IPS-15b (cell line): ENCODE measurements around the gene SLC45A1.

Experiments used
- H3K27me3 ChIP-seq: one replicate; pipeline ENCODE4 v1.6.1; 2013; ENCODE audit warnings: low read length; ENCODE audit not compliant: control insufficient read depth, insufficient read depth
- H3K36me3 ChIP-seq: one replicate; pipeline ENCODE4 v1.6.1; 2013; ENCODE audit warnings: low read length; ENCODE audit not compliant: control insufficient read depth, insufficient read depth
- H3K4me1 ChIP-seq: one replicate; pipeline ENCODE4 v1.6.1; 2013; ENCODE audit warnings: mild to moderate bottlenecking, low read length; ENCODE audit not compliant: control insufficient read depth, insufficient read depth
- H3K4me3 ChIP-seq: one replicate; pipeline ENCODE4 v1.5.1; 2013; ENCODE audit warnings: low read depth, low read length
- H3K9ac ChIP-seq: one replicate; pipeline ENCODE4 v1.6.1; 2013; ENCODE audit warnings: low read depth, mild to moderate bottlenecking, low read length
- H3K9me3 ChIP-seq: one replicate; pipeline ENCODE4 v1.6.1; 2013; ENCODE audit warnings: mild to moderate bottlenecking, low read length; ENCODE audit not compliant: control insufficient read depth, insufficient read depth

SLC45A1 gene

DNA sequence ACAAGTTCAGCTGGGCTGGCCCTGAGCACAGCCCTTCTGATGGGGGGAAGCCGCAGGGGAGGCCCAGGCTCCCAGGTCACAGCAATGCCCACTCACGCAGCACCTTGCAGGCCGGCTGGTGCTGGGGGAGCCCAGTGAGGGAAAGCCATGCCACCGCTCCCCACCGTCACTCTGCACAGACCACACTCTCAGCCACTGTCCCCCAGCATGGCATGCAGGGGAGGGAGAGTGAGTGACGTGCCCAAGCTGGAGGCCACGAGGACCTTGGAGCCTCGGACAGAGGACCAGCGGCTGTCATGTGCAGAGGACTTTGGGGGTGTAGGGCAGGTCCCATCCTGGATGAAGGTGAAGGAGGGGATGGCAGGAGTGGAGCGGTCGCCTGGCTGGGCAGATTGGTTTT, 25.1 kb downstream of the SLC45A1 start:
- H3K27me3 ChIP-seq, result no peaks in the 10 kb centered on the region
- no peaks in the 10 kb centered on the region for H3K36me3 ChIP-seq
- H3K9me3 ChIP-seq, result no peaks in the 10 kb centered on the region
- H3K9ac ChIP-seq, result no peak overlapping the region
- H3K4me3 ChIP-seq, result no peak overlapping the region
- no peaks in the 10 kb centered on the region for H3K4me1 ChIP-seq

GRCh38 chr1:8343464-8344001, 25.6 kb downstream of the SLC45A1 start:
- H3K9me3 ChIP-seq, result no peaks in the 10 kb centered on the region
- H3K27me3 ChIP-seq, result no peaks in the 10 kb centered on the region
- no peaks in the 10 kb centered on the region for H3K36me3 ChIP-seq
- no peak overlapping the region for H3K9ac ChIP-seq
- H3K4me3 ChIP-seq, result no peak overlapping the region
- no peaks in the 10 kb centered on the region for H3K4me1 ChIP-seq

DNA sequence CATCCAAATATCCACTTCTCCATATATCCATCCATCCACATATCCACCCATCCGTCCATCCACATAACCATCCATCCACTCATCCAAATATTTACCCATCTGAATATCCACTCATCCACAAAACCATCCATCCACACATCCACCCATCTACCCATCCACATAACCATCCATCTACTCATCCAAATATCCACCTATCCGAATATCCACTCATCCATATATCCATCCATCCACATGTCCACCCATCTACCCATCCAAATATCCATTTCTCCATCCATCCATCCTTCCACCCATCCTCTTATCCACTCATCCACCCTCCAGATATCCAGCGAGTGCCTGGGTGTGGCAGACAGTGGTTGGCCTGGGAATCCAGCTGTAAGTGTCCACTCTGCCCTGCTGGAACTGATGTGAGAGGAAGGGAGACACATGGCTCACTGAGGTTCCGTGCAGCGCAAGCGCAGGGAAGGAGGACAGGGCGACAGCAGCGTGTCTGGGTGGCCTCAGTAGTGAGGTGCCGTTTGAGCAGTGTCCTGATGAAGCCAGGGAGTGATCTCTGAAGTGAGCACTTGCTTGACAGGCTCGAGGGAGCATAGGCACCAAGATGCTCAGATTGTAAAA, 27.1 kb downstream of the SLC45A1 start:
- no peaks in the 10 kb centered on the region for H3K9me3 ChIP-seq
- no peaks in the 10 kb centered on the region for H3K27me3 ChIP-seq
- no peaks in the 10 kb centered on the region for H3K36me3 ChIP-seq
- no peak overlapping the region for H3K9ac ChIP-seq
- no peaks in the 10 kb centered on the region for H3K4me1 ChIP-seq
- H3K4me3 ChIP-seq, result no peak overlapping the region

DNA sequence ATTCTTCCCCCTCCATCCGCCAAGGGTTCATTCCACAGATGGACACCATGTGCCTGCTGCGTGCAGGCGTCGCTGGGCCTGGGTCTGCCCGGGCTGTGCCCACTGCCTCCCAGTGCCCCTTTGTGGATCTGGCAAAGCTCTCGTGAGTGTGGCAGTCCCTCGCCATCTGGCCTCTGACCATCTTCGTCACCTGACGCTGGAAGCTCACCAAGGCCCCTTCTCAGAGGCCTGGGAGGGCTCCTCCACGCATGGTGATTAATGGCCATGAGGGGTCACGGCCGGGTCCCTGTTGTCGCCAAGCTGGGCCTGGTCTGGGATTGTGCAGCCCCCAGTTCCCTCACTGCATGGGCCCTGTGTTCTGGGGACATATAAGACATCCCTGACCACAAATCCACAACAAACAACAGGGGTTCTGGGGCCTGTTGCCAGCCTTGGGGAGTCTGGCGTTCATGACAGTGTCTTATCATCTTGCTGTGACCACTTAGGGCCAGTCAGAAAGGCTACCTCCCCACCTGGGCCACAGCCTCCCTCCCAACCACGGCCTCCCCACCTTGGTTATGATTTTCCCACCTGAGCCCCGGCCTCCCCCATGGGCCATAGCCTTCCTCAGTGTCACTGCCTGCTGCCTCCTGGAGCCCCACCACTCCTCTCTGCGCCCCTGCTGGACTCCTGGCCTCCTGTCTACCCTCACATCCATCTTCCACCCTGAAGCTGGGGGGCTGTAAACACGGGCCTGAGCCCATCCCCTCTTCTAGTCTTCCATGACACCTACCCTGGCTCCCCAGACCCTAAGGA, 27.9 kb downstream of the SLC45A1 start:
- H3K9ac ChIP-seq, result no peak overlapping the region
- H3K36me3 ChIP-seq, result no peaks in the 10 kb centered on the region
- no peak overlapping the region for H3K4me3 ChIP-seq
- H3K9me3 ChIP-seq, result no peaks in the 10 kb centered on the region
- no peaks in the 10 kb centered on the region for H3K27me3 ChIP-seq
- H3K4me1 ChIP-seq, result no peaks in the 10 kb centered on the region

DNA sequence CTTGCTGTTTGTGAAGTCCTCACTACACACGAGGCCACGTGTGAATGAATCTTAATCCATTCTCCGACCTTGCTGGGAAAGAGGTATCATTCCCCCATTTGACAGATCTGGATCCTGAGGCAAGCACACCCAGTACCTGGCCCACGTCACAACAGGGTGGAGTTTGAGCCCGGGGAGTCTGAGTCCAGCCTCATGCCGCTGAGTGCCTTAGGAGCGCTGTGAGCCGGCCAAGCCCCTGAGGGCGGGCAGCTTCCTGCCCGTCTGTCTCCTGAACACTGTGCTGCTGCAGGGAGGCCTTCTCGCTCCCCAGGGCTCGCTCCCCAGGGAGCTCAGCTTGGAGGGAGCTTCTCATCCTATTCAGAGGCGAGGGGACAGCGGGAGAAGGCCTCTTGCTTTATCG, 29.7 kb downstream of the SLC45A1 start:
- no peaks in the 10 kb centered on the region for H3K27me3 ChIP-seq

GRCh38 chr1:8348047-8348776, 30.3 kb downstream of the SLC45A1 start:
- Histone ChIP-seq H3K36me3 (no peaks in the 10 kb centered on the region), H3K4me3 (no peak overlapping the region), H3K27me3 (no peaks in the 10 kb centered on the region), H3K9me3 (no peaks in the 10 kb centered on the region), H3K9ac (no peak overlapping the region), H3K4me1 (no peaks in the 10 kb centered on the region)

More for the DNA sequence above, 29.7 kb downstream of the SLC45A1 start:
- Histone ChIP-seq H3K9ac (no peak overlapping the region), H3K4me3 (no peak overlapping the region), H3K9me3 (no peaks in the 10 kb centered on the region), H3K4me1 (no peaks in the 10 kb centered on the region), H3K36me3 (no peaks in the 10 kb centered on the region)

- no peaks in the 10 kb centered on the region for H3K4me1 ChIP-seq
- H3K9ac ChIP-seq, result no peak overlapping the region
- peaks cover under 1% of the 10 kb centered on the region for H3K36me3 ChIP-seq
- no peak overlapping the region for H3K4me3 ChIP-seq
- no peaks in the 10 kb centered on the region for H3K9me3 ChIP-seq
- H3K27me3 ChIP-seq, result no peaks in the 10 kb centered on the region
Measured at GRCh38 chr1:8348777-8349472, 31.0 kb downstream of the SLC45A1 start.

DNA sequence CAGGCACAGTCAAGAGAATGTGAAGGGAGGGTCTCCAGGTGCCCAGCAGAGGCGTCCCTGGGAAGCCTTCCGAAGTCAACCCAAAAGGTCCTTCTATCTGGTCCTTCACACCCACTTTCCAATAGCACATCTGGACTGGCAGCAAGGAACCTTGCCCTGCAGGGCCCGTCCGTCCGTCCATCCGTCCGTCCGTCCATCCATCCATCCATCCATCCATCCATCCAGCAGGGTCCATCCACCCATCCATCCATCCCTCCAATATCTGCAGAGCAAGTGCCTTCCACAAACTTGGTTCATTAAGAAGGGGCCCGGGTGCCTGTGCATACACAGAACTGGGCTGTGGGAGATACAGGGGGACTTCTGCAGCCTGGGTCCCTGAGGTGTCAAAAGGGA, 31.6 kb downstream of the SLC45A1 start:
- Histone ChIP-seq H3K9me3 (no peaks in the 10 kb centered on the region), H3K9ac (no peak overlapping the region), H3K27me3 (no peaks in the 10 kb centered on the region), H3K4me1 (no peaks in the 10 kb centered on the region), H3K36me3 (peaks cover 4% of the 10 kb centered on the region), H3K4me3 (no peak overlapping the region)

- no peak overlapping the region for H3K4me3 ChIP-seq
- H3K9ac ChIP-seq, result no peak overlapping the region
- H3K9me3 ChIP-seq, result no peaks in the 10 kb centered on the region
- H3K4me1 ChIP-seq, result no peaks in the 10 kb centered on the region
- peaks cover 7% of the 10 kb centered on the region for H3K36me3 ChIP-seq
- H3K27me3 ChIP-seq, result no peaks in the 10 kb centered on the region
Measured at GRCh38 chr1:8349961-8350360, 32.0 kb downstream of the SLC45A1 start.

DNA sequence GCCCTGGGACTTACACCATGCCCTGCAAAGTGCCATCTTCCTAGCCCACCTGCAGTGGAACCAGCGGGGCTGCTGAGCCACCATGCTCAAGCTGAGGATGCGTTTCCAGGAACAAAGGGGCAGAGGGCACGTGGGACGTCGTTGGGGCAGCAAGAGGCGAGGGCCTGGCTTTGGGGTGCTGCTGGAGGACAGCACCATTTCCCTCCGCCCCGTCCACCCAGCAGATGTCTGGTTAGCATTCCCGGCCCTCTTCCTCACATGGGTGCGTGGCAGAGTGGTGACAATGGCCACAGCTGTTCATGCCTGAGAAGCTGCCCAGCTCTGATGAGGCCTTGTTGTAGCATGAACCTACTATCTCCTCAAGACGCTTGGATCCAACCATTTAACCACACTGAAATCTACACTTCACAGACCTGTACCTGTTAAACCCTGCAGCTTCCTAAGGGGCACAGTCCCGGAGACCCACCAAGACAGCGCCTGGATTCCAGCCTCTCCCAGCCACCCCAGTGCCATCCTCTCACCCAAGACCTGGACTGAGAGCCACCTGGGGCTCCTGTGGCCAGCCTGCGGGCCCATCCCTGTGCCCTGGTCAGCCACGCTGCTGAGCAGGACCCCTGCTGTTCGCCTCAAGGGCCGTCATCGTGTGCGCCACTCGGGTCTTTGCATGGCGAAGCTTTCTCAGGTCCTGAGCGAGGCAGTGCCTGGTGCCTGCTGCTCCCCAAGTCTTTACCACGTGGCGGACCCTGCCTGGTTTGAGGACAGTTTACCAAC, 33.2 kb downstream of the SLC45A1 start:
- H3K9ac ChIP-seq, result no peak overlapping the region
- H3K36me3 ChIP-seq, result peaks cover 18% of the 10 kb centered on the region
- H3K4me3 ChIP-seq, result no peak overlapping the region
- H3K27me3 ChIP-seq, result no peaks in the 10 kb centered on the region
- no peaks in the 10 kb centered on the region for H3K4me1 ChIP-seq
- H3K9me3 ChIP-seq, result no peaks in the 10 kb centered on the region
